ENCODE data around the gene SLC25A30. TPM values are rescaled to one million over a fixed set of nuclear protein-coding genes. Genes with fewer than 3 reads are reported as not detected.

The SLC25A30 gene, protein sequence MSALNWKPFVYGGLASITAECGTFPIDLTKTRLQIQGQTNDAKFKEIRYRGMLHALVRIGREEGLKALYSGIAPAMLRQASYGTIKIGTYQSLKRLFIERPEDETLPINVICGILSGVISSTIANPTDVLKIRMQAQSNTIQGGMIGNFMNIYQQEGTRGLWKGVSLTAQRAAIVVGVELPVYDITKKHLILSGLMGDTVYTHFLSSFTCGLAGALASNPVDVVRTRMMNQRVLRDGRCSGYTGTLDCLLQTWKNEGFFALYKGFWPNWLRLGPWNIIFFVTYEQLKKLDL
- polyA plus RNA-seq (2013), result 8.9 and 9.3 TPM in 2 replicates

DNA sequence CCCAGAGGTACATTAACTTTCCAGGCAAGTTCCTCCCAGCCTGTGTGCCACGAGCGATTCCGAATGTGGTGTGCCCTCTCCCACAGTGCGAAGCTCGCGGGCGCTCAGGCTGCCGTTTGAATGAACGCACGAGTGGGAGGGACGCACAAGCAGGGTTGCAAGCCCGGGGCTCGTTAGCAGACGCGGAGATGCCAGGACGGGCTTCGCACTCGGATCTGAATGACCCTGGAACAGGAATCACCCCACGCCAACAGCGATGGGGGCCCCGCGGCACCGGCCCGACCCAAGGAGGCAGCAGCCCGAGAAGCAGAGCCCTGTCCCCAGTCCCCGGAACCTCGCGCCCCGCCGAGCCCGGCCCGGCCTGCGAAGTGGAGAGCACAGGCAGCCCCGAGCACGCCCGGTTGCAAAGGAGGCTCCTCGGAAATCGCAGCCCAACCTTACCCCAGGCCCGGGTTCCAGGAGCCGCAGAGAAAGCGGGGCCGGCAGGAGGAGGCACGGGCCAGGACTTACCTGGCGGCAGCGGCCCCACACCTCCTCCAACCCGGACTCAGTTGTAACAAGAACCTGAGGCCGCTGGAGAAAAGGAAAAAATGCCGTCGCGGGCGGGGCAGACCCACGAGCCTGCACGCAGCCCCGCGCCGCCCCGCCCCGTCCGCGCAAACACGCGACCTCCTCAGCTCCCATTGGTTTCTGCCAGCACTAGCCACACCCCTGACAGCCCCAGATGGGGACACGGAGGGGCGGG is at the start of gene SLC25A30:
Gene SLC25A30 (minus strand): TSS at position 584 of the 745 bp plus-strand sequence. CDS start 6,948 bp downstream, outside the sequence.
- DNase-seq, result peak; percentile 92 to 94
- Histone ChIP-seq H3K23ac (ENCODE audit: low read length) (no peak within 1 kb of the TSS), H3K36me3 (ENCODE audit: control insufficient read depth in 1 of 2, insufficient read depth in 2 of 2, low read length in 2 of 2) (no peaks in the 10 kb centered on the region), H3K27me3 (ENCODE audit: insufficient read depth, low read length) (no peaks in the 10 kb centered on the region), H3K14ac (ENCODE audit: low read length) (peak within 1 kb of the TSS; percentile 54), H4K12ac (ENCODE audit: low read depth, low read length) (peak within 1 kb of the TSS; percentile 32), H3K4me3 (ENCODE audit: low read depth, low read length) (peak within 1 kb of the TSS; percentile 82), H2AK5ac (ENCODE audit: low read length) (no peak within 1 kb of the TSS), H4K91ac (ENCODE audit: low read depth, low read length) (peak within 1 kb of the TSS; percentile 4), H2BK12ac (ENCODE audit: low read length) (peak within 1 kb of the TSS; percentile 16), H3K9me3 (ENCODE audit: insufficient read depth, low read depth, low read length) (no peaks in the 10 kb centered on the region), H3K27ac (ENCODE audit: low read depth, low read length) (peak within 1 kb of the TSS; percentile 9), H3K79me2 (ENCODE audit: control insufficient read depth, insufficient read depth, low read length, poor library complexity) (peaks cover 5% of the 10 kb centered on the region), H3K18ac (ENCODE audit: low read length) (peak within 1 kb of the TSS; percentile 64), H2BK5ac (ENCODE audit: low read depth, low read length, poor library complexity) (peak within 1 kb of the TSS; percentile 29), H3K4me1 (ENCODE audit: control insufficient read depth in 1 of 2, insufficient read depth in 2 of 2, low read length in 2 of 2) (peaks cover 0 to 3% of the 10 kb centered on the region in 2 experiments), H3K4me2 (ENCODE audit: low read length) (peak within 1 kb of the TSS; percentile 77), H3K9ac (ENCODE audit: low read length) (peak within 1 kb of the TSS; percentile 29), H4K8ac (ENCODE audit: low read depth, low read length) (peak within 1 kb of the TSS; percentile 48), H2BK120ac (ENCODE audit: insufficient read depth, low read length, poor library complexity) (no peak within 1 kb of the TSS), H2AFZ (ENCODE audit: insufficient read depth, low read length, poor library complexity) (peak within 1 kb of the TSS; percentile 94), H3K4ac (ENCODE audit: low read depth, low read length) (no peak within 1 kb of the TSS), H3K79me1 (ENCODE audit: low read length) (peaks cover 4% of the 10 kb centered on the region)
- no CpG with 5 or more reads among the region's 64 CpGs for WGBS (ENCODE audit: extremely low coverage, insufficient coverage, insufficient read length)

DNA sequence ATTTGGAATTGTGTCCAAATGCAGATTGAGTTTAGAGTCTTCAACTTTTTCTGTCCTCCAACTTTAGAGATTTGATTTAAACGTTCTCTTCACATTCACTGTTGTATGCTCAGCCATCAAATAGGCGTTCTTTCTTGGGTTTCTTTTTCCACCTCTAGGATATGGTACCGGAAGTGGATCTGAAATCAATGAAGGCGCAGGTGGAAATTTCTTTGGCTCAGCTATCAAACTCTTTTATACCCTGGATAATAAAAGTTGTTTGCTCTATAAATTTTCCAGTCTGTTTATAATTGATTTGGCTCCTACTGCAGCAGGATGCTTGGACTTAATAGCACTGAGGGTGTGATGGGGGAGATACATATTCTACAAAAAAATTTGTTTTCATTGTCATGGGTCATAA is 48.2 kb upstream of the SLC25A30 start:
- Histone ChIP-seq H3K18ac (ENCODE audit: low read length) (no peak overlapping the region), H3K23ac (ENCODE audit: low read length) (no peak overlapping the region), H2BK120ac (ENCODE audit: insufficient read depth, low read length, poor library complexity) (no peak overlapping the region), H2BK12ac (ENCODE audit: low read length) (no peak overlapping the region), H2AFZ (ENCODE audit: insufficient read depth, low read length, poor library complexity) (no peak overlapping the region), H3K36me3 (ENCODE audit: control insufficient read depth in 1 of 2, insufficient read depth in 2 of 2, low read length in 2 of 2) (no peaks in the 10 kb centered on the region), H3K14ac (ENCODE audit: low read length) (no peak overlapping the region), H2AK5ac (ENCODE audit: low read length) (no peak overlapping the region), H4K8ac (ENCODE audit: low read depth, low read length) (no peak overlapping the region), H3K27me3 (ENCODE audit: insufficient read depth, low read length) (no peaks in the 10 kb centered on the region), H3K4me2 (ENCODE audit: low read length) (peak overlapping the region; percentile 22), H3K27ac (ENCODE audit: low read depth, low read length) (no peak overlapping the region), H3K9me3 (ENCODE audit: insufficient read depth, low read depth, low read length) (no peaks in the 10 kb centered on the region), H3K79me2 (ENCODE audit: control insufficient read depth, insufficient read depth, low read length, poor library complexity) (peaks cover 10% of the 10 kb centered on the region), H4K91ac (ENCODE audit: low read depth, low read length) (no peak overlapping the region), H3K4me1 (ENCODE audit: control insufficient read depth in 1 of 2, insufficient read depth in 2 of 2, low read length in 2 of 2) (peaks cover 0 to 5% of the 10 kb centered on the region in 2 experiments), H2BK5ac (ENCODE audit: low read depth, low read length, poor library complexity) (no peak overlapping the region), H3K4me3 (ENCODE audit: low read depth, low read length) (no peak overlapping the region), H3K79me1 (ENCODE audit: low read length) (peaks cover 7% of the 10 kb centered on the region), H3K9ac (ENCODE audit: low read length) (no peak overlapping the region), H4K12ac (ENCODE audit: low read depth, low read length) (no peak overlapping the region), H3K4ac (ENCODE audit: low read depth, low read length) (peak overlapping the region; percentile 94)
- WGBS (ENCODE audit: extremely low coverage, insufficient coverage, insufficient read length), result no CpG with 5 or more reads among the region's 4 CpGs
- peak in 1 of 2 donors; percentile 8 for DNase-seq

DNA sequence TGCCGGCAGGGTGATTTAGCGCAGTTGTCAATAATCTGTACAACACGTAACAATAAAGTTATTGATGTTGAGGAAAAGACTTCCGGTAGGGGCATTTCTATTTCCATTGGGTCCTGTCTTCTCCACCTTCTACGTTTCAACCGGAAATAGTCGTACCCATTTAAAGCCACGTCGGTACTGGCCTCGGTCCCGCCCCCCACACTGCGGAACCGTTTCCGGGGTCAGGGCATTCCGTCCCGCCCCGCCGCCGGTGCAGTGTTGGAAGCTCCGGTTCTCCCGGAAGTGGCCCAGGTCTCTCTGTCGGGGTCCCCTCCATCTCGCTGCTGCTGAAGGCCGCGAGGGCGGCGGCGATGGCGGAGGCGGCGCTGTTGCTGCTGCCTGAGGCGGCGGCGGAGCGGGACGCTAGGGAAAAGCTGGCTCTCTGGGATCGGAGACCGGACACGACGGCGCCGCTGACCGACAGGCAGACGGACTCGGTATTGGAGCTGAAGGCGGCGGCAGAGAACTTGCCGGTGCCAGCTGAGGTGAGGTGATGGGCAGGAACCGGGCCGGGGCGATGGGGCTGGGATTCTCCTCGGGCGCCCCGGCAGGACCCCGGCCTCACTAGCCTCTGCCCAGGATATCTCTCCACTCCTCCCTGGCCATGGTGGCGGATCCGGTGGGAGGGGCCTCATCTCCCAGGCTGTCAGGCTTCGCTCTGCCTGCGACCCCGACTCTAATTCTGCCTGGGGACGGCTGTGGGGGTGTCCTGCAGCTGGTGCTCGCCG is 46.7 kb upstream of the SLC25A30 start, which contains the start of gene COG3:
Gene COG3 (plus strand): TSS at position 253 of the 767 bp plus-strand sequence. CDS start 98 bp downstream, at position 351.
- peak within 1 kb of the TSS; percentile 93 for H3K4ac ChIP-seq (ENCODE audit: low read depth, low read length)
- no peak within 1 kb of the TSS for H3K23ac ChIP-seq (ENCODE audit: low read length)
- peak within 1 kb of the TSS; percentile 97 for H4K8ac ChIP-seq (ENCODE audit: low read depth, low read length)
- no peaks in the 10 kb centered on the region for H3K9me3 ChIP-seq (ENCODE audit: insufficient read depth, low read depth, low read length)
- H2BK5ac ChIP-seq (ENCODE audit: low read depth, low read length, poor library complexity), result peak within 1 kb of the TSS; percentile 91
- H3K27ac ChIP-seq (ENCODE audit: low read depth, low read length), result peak within 1 kb of the TSS; percentile 93
- H3K27me3 ChIP-seq (ENCODE audit: insufficient read depth, low read length), result no peaks in the 10 kb centered on the region
- peak within 1 kb of the TSS; percentile 90 for H3K9ac ChIP-seq (ENCODE audit: low read length)
- H3K36me3 ChIP-seq (ENCODE audit: control insufficient read depth in 1 of 2, insufficient read depth in 2 of 2, low read length in 2 of 2), result no peaks in the 10 kb centered on the region
- peak within 1 kb of the TSS; percentile 96 for H3K18ac ChIP-seq (ENCODE audit: low read length)
- no CpG with 5 or more reads among the region's 63 CpGs for WGBS (ENCODE audit: extremely low coverage, insufficient coverage, insufficient read length)
- H2AK5ac ChIP-seq (ENCODE audit: low read length), result peak within 1 kb of the TSS; percentile 80
- peaks cover 0 to 5% of the 10 kb centered on the region in 2 experiments for H3K4me1 ChIP-seq (ENCODE audit: control insufficient read depth in 1 of 2, insufficient read depth in 2 of 2, low read length in 2 of 2)
- peaks cover 10% of the 10 kb centered on the region for H3K79me2 ChIP-seq (ENCODE audit: control insufficient read depth, insufficient read depth, low read length, poor library complexity)
- no peak within 1 kb of the TSS for H2BK12ac ChIP-seq (ENCODE audit: low read length)
- H3K79me1 ChIP-seq (ENCODE audit: low read length), result peaks cover 7% of the 10 kb centered on the region
- peak within 1 kb of the TSS; percentile 98 for H4K91ac ChIP-seq (ENCODE audit: low read depth, low read length)
- peak within 1 kb of the TSS; percentile 99 for H3K14ac ChIP-seq (ENCODE audit: low read length)
- H3K4me3 ChIP-seq (ENCODE audit: low read depth, low read length), result peak within 1 kb of the TSS; percentile 95
- peak within 1 kb of the TSS; percentile 97 for H2BK120ac ChIP-seq (ENCODE audit: insufficient read depth, low read length, poor library complexity)
- peak within 1 kb of the TSS; percentile 81 for H3K4me2 ChIP-seq (ENCODE audit: low read length)
- peak within 1 kb of the TSS; percentile 93 for H2AFZ ChIP-seq (ENCODE audit: insufficient read depth, low read length, poor library complexity)
- peak within 1 kb of the TSS; percentile 99 for H4K12ac ChIP-seq (ENCODE audit: low read depth, low read length)
- peak; percentile 85 to 94 for DNase-seq

DNA sequence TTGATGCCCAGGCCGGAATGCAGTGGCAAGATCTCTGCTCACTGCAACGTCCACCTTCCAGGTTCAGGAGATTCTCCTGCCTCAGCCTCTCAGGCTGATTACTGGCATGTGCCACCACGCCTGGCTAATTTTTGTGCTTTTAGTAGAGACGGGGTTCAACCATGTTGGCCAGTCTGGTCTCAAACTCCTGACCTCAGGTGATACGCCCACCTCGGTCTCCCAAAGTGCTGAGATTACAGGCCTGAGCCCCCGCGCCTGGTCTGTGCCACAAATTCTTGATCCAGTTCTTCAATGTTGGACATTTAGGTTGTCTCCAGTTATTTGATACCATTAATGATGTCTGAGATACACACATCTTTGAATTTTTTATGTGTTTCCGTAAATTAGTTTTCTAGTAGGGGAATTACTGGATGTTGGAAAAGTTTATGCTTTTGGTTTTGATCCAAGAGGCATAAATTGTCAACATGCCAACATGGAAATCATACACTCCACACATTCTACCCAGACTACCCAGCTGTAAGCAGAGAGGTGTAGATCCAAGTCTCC is 46.0 kb upstream of the SLC25A30 start:
- Histone ChIP-seq H3K4me2 (ENCODE audit: low read length) (peak overlapping the region; percentile 52), H3K14ac (ENCODE audit: low read length) (no peak overlapping the region), H2AK5ac (ENCODE audit: low read length) (no peak overlapping the region), H3K27ac (ENCODE audit: low read depth, low read length) (no peak overlapping the region), H2BK12ac (ENCODE audit: low read length) (no peak overlapping the region), H2AFZ (ENCODE audit: insufficient read depth, low read length, poor library complexity) (peak overlapping the region; percentile 37), H3K9me3 (ENCODE audit: insufficient read depth, low read depth, low read length) (no peaks in the 10 kb centered on the region), H3K23ac (ENCODE audit: low read length) (no peak overlapping the region), H3K18ac (ENCODE audit: low read length) (no peak overlapping the region), H3K79me2 (ENCODE audit: control insufficient read depth, insufficient read depth, low read length, poor library complexity) (peaks cover 10% of the 10 kb centered on the region), H3K4ac (ENCODE audit: low read depth, low read length) (no peak overlapping the region), H3K27me3 (ENCODE audit: insufficient read depth, low read length) (no peaks in the 10 kb centered on the region), H4K8ac (ENCODE audit: low read depth, low read length) (peak overlapping the region; percentile 80), H3K4me1 (ENCODE audit: control insufficient read depth in 1 of 2, insufficient read depth in 2 of 2, low read length in 2 of 2) (peaks cover 0 to 5% of the 10 kb centered on the region in 2 experiments), H3K36me3 (ENCODE audit: control insufficient read depth in 1 of 2, insufficient read depth in 2 of 2, low read length in 2 of 2) (no peaks in the 10 kb centered on the region), H3K79me1 (ENCODE audit: low read length) (peaks cover 7% of the 10 kb centered on the region), H3K9ac (ENCODE audit: low read length) (no peak overlapping the region), H4K12ac (ENCODE audit: low read depth, low read length) (peak overlapping the region; percentile 39), H2BK5ac (ENCODE audit: low read depth, low read length, poor library complexity) (no peak overlapping the region), H3K4me3 (ENCODE audit: low read depth, low read length) (no peak overlapping the region), H4K91ac (ENCODE audit: low read depth, low read length) (peak overlapping the region; percentile 76), H2BK120ac (ENCODE audit: insufficient read depth, low read length, poor library complexity) (no peak overlapping the region)
- WGBS (ENCODE audit: extremely low coverage, insufficient coverage, insufficient read length), result no CpG with 5 or more reads among the region's 9 CpGs
- no peak for DNase-seq

Data from trophoblast cell (in vitro differentiated cells and primary cell).